Heart right ventricle (tissue), 16 donors: ENCODE results near the gene IGSF9B. TPM values are rescaled to one million over a fixed set of nuclear protein-coding genes. Genes with fewer than 3 reads are reported as not detected.

ENCODE experiments used
- ATAC-seq, 8 donors: fragments of 200-7000 bp; cut with Tn5 transposase; one replicate each; pipeline ENCODE4 v1.9.1; 2020; ENCODE audit warnings: mild to moderate bottlenecking in 8 of 8, moderate library complexity in 8 of 8, moderate number of reproducible peaks in 1 of 8
- DNase-seq, 2 donors: peaks; one replicate each; pipeline ENCODE4 v3.0.0-alpha.2; 2020
- H3K27ac ChIP-seq, 10 donors: fragments of 200-600 bp; sonication (generic) in 2 of 10; one replicate each; pipeline versions ENCODE4 v1.5.0 to v1.8.0; 2020 to 2022; ENCODE audit warnings: mild to moderate bottlenecking in 3 of 10
- H3K27me3 ChIP-seq, 7 donors: fragments of 200-600 bp; one replicate each; pipeline ENCODE4 v1.8.0; 2021 to 2022; ENCODE audit warnings: mild to moderate bottlenecking in 2 of 7
- H3K36me3 ChIP-seq, 9 donors: fragments of 200-600 bp; sonication (generic) in 1 of 9; one replicate each; pipeline versions ENCODE4 v1.5.0 to v1.8.0; 2020 to 2022; ENCODE audit warnings: mild to moderate bottlenecking in 2 of 9
- H3K4me1 ChIP-seq, 9 donors: fragments of 200-600 bp; sonication (generic) in 1 of 9; one replicate each; pipeline versions ENCODE4 v1.5.0 to v1.8.0; 2020 to 2022; ENCODE audit warnings: mild to moderate bottlenecking in 4 of 9
- H3K4me3 ChIP-seq, 10 donors: fragments of 200-600 bp; sonication (generic) in 2 of 10; one replicate each; pipeline versions ENCODE4 v1.5.0 to v1.8.0; 2020 to 2022; ENCODE audit warnings: mild to moderate bottlenecking in 7 of 10, moderate library complexity in 2 of 10
- H3K9me3 ChIP-seq, 11 donors: fragments of 200-600 bp in 10 of 11; sonication (generic) in 2 of 11; one replicate each; pipeline versions ENCODE4 v1.5.0 to v1.8.0; 2013 to 2022; ENCODE audit warnings: mild to moderate bottlenecking in 2 of 11, control low read depth in 1 of 11, moderate library complexity in 1 of 11
- CTCF ChIP-seq, 9 donors: fragments of 200-600 bp; sonication (generic) in 2 of 9; IDR thresholded peaks; one replicate each; pipeline versions ENCODE4 v1.5.0 to v1.8.0; 2021 to 2022; ENCODE audit warnings: antibody characterized with exemption in 9 of 9, mild to moderate bottlenecking in 5 of 9, moderate library complexity in 1 of 9
- WGBS, 2 donors: extraction: QIAGEN DNeasy Blood & Tissue Kit; methylation state at CpG; one replicate each; pipeline ENCODE4 v1.1.7; 2013; ENCODE audit warnings: inconsistent platforms in 1 of 2; 5-methylcytosine and 5-hydroxymethylcytosine counted together
- intact Hi-C, 10 donors: fragments of 100-400 bp; cut with DNase I; formaldehyde crosslinking; loops; one replicate each; pipeline versions ENCODE4 v1.11.1 to v1.14.2; 2022
- polyA plus RNA-seq, 2 donors: library from polyadenylated mRNA; stranded (reverse); fragments of 200-250 nt; gene quantifications; one replicate each; pipeline ENCODE4 v1.2.3, GENCODE V29; 2013
- total RNA-seq, 10 donors: library from RNA; stranded (reverse); fragmentation: NEBNext Ultra II Directional in 3 of 10; extraction: Animal tissue kit (Norgen Biotek cat#: 25700) in 3 of 10; gene quantifications; one replicate each; pipeline versions ENCODE4 v1.2.1 to v1.2.4, GENCODE V29; 2021 to 2023
- donor health status: Arrhythmogenic right ventricular cardiomyopathy.
- donor health status: ischemic (EF 13 %, LVEDD 7.1; RV severe dilation, severe dysfunction).
- donor health status: healthy with polysubstance abuse.
- donor health status: DM: no; HTN: yes; CAD: no.
- donor health status: DM: no; HTN: no; CAD: no.
- donor health status: ischemic (EF 25% LVEDD 6.9; RV normal size, moderate dysfunction).
- donor health status: ischemic (EF 25% LVEDD 5.7; RV mildly dilated, moderate dysfunction).
- donor health status: healthy.
- donor health status: DM: yes; HTN: yes; CAD: no.
- donor health status: Ischemic cardiomyopathy.
- donor health status: ischemic (EF 35%, LVEDD 5.7; RV mildly dilated, moderate dysfunction).
- donor health status: nonischemic (EF 11% LVEDD 7.7; RV severe dilation, severe dysfunction).
- donor health status: DM: yes; HTN: yes; CAD: no.
- donor health status: PGD.
- donor health status: ischemic (EF 29% LVEDD 5.4; RV normal size, mild dysfunction).
- donor health status: nonischemic (EF 23%, LVEDD 6.1; RV moderate dilation, normal function).

Gene IGSF9B
- total and polyA plus RNA-seq, 12 donors, result 6.7 to 72.3 (median 49.6) TPM

DNA sequence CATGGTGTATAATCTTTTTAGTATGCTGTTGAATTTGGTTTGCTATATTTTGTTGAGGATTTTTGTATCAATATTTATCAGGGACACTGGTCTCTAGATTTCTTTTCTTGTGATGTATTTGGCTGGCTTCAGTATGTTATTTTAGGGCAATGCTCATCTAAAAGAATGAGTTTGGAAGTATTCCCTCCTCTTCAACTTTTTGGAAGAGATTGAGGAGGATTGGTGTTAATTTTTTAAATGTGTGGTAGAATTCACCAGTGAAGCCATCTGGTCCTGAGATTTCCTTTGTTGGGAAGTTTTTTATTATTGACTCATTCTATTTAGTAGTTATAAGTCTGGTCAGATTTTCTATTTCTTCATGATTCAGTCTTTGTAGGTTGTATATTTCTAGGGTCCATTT, 89.3 kb downstream of the IGSF9B start:
- intact Hi-C loops, result no loop called here
- no peak for TF ChIP-seq CTCF (IDR thresholded peaks at IDR 0.05)
- peaks cover 0 to 10% (median 0%) of the 10 kb centered on the region in 7 donors for H3K27me3 ChIP-seq
- no peak overlapping the region for H3K27ac ChIP-seq
- no peaks in the 10 kb centered on the region for H3K4me1 ChIP-seq
- no peak for ATAC-seq
- no peak for DNase-seq
- no peak overlapping the region for H3K4me3 ChIP-seq
- H3K9me3 ChIP-seq, result no peaks in the 10 kb centered on the region
- no peaks in the 10 kb centered on the region for H3K36me3 ChIP-seq

GRCh38 chr11:133865466-133865865, 91.3 kb downstream of the IGSF9B start:
- 91 to 95% methylated on average over 11 of the region's 11 CpGs for whole genome bisulfite sequencing, 2 donors
- no peak overlapping the region for H3K27ac ChIP-seq
- no peak overlapping the region for H3K4me3 ChIP-seq
- no peak for DNase-seq
- no peak for TF ChIP-seq CTCF (IDR thresholded peaks at IDR 0.05)
- no peaks in the 10 kb centered on the region for H3K9me3 ChIP-seq
- H3K4me1 ChIP-seq, result no peaks in the 10 kb centered on the region
- intact Hi-C loops, result no loop called here
- ATAC-seq, result no peak
- no peaks in the 10 kb centered on the region for H3K36me3 ChIP-seq
- peaks cover 0 to 23% (median 5%) of the 10 kb centered on the region in 7 donors for H3K27me3 ChIP-seq

DNA sequence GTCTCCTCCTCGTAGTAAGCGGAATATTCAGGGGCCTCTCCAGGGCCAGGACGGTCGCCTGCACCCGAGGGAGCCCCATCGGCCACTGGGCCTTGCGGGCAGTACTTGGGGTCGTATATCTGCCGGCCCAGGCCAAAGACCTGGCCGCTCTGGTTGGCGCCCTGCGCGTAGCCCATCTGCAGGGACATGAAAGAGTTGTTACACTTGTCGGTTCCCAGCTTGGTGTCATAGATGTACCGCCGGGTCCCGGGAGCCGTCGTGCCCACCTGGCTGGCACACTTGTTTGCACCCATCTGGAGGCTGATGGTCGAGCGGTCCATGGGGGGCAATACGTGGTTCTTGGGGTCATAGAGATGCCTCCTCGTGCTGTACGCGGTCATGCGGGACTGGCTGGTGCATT, 92.0 kb downstream of the IGSF9B start:
- DNase-seq (no peak), ATAC-seq (peak in 1 of 8 donors; percentile 50)
- H3K27ac ChIP-seq, result no peak overlapping the region
- H3K27me3 ChIP-seq, result peaks cover 0 to 28% (median 5%) of the 10 kb centered on the region in 7 donors
- no peak for TF ChIP-seq CTCF (IDR thresholded peaks at IDR 0.05)
- no peaks in the 10 kb centered on the region for H3K36me3 ChIP-seq
- no peaks in the 10 kb centered on the region for H3K9me3 ChIP-seq
- intact Hi-C loops, result no loop called here
- H3K4me3 ChIP-seq, result no peak overlapping the region
- WGBS, 2 donors, result 95 to 97% methylated on average over 26 of the region's 26 CpGs
- no peaks in the 10 kb centered on the region for H3K4me1 ChIP-seq

DNA sequence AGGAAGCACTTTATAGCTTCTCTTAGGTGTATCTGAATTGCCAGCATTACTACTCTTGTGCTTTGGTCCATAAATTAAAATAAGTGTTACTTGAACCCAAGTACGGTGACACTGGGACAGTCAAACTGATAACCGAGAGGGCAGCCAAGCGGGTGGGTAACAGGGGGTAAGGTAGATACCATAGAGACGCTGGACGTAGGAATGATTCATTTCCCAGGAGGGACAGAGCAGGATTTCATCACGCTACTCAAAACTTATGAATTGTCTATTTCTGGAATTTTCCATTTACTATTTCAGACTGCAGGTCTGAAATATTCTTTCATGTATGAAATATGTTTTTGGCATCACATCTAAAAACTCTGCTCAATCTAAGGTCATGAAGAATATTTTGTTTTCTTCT, 96.6 kb downstream of the IGSF9B start:
- no peak for TF ChIP-seq CTCF (IDR thresholded peaks at IDR 0.05)

More for the DNA sequence above, 96.6 kb downstream of the IGSF9B start:
- peaks cover 0 to 36% (median 5%) of the 10 kb centered on the region in 7 donors for H3K27me3 ChIP-seq
- WGBS, 2 donors, result 58 to 60% methylated on average over 6 of the region's 6 CpGs
- H3K27ac ChIP-seq, result no peak overlapping the region
- H3K9me3 ChIP-seq, result peaks cover 0 to 9% (median 0%) of the 10 kb centered on the region in 11 donors
- intact Hi-C loops, result no loop called here
- H3K36me3 ChIP-seq, result no peaks in the 10 kb centered on the region
- DNase-seq (no peak), ATAC-seq (no peak)
- no peak overlapping the region for H3K4me3 ChIP-seq
- H3K4me1 ChIP-seq, result no peaks in the 10 kb centered on the region

Other genes with a start within 250 kb of the IGSF9B start
- under 1 TPM in 2 of 10 donors, not detected in 8; 0.30 to 0.31 TPM for gene SPATA19, start 111.5 kb downstream of the IGSF9B start, total RNA-seq
- under 1 TPM in 1 of 2 donors, not detected in 1; 0.06 TPM for gene SPATA19, start 111.5 kb downstream of the IGSF9B start, polyA plus RNA-seq
- gene JAM3, start 112.1 kb upstream of the IGSF9B start, total RNA-seq, result 10 to 100 TPM; 20.4 to 55.4 (median 34.9) TPM
- 10 to 100 TPM; 12.7 to 14.2 TPM for gene JAM3, start 112.1 kb upstream of the IGSF9B start, polyA plus RNA-seq